NCI-H748 (cell line): ENCODE results near the gene ARL14.

Source experiments
- DNase-seq: peaks from one replicate; lab custom pipeline; 2025; ENCODE audit not compliant: unreplicated experiment; lab: John Stamatoyannopoulos, UW

The ARL14 gene

GRCh38 chr3:160676547-160677303 is at the start of gene ARL14:
Gene ARL14 (plus strand): TSS chr3:160677160. CDS start chr3:160677347, 187 bp downstream.
- DNase-seq, result no peak

- no peak for DNase-seq
Observed at GRCh38 chr3:160629491-160629890, 47.5 kb upstream of the ARL14 start.

- no peak for DNase-seq
Observed at GRCh38 chr3:160633361-160634083, 43.4 kb upstream of the ARL14 start.

- no peak for DNase-seq
Observed at GRCh38 chr3:160635213-160635612, 41.7 kb upstream of the ARL14 start.

GRCh38 chr3:160637086-160637485 is 39.9 kb upstream of the ARL14 start:
- no peak for DNase-seq

- no peak for DNase-seq
Observed at GRCh38 chr3:160638184-160638583, 38.8 kb upstream of the ARL14 start.

GRCh38 chr3:160641665-160642309 is 35.2 kb upstream of the ARL14 start:
- no peak for DNase-seq

- DNase-seq, result peak; percentile 32
Observed at GRCh38 chr3:160643994-160644393, 33.0 kb upstream of the ARL14 start.

GRCh38 chr3:160644491-160644890 is 32.5 kb upstream of the ARL14 start:
- DNase-seq, result no peak

GRCh38 chr3:160648701-160649100 is 28.3 kb upstream of the ARL14 start:
- no peak for DNase-seq

GRCh38 chr3:160649596-160649995 is 27.4 kb upstream of the ARL14 start:
- DNase-seq, result no peak

GRCh38 chr3:160653512-160653911 is 23.4 kb upstream of the ARL14 start:
- DNase-seq, result no peak

- DNase-seq, result no peak
Observed at GRCh38 chr3:160660902-160661301, 16.1 kb upstream of the ARL14 start.

GRCh38 chr3:160661660-160662059 is 15.3 kb upstream of the ARL14 start:
- DNase-seq, result peak; percentile 55

- no peak for DNase-seq
Observed at GRCh38 chr3:160665231-160665630, 11.7 kb upstream of the ARL14 start.

GRCh38 chr3:160665784-160666526 is 11.0 kb upstream of the ARL14 start:
- DNase-seq, result peak; percentile 92

- DNase-seq, result no peak
Observed at GRCh38 chr3:160667452-160667851, 9.5 kb upstream of the ARL14 start.

GRCh38 chr3:160668454-160668853 is 8.5 kb upstream of the ARL14 start:
- DNase-seq, result no peak

- no peak for DNase-seq
Observed at GRCh38 chr3:160671231-160671630, 5.7 kb upstream of the ARL14 start.

- no peak for DNase-seq
Observed at GRCh38 chr3:160671995-160672394, 5.0 kb upstream of the ARL14 start.

- no peak for DNase-seq
Observed at GRCh38 chr3:160673188-160673587, 3.8 kb upstream of the ARL14 start.
